Cardiac septum (tissue), 1 donor: ENCODE results near the gene SAA1. TPM values are rescaled to one million over a fixed set of nuclear protein-coding genes. Genes with fewer than 3 reads are reported as not detected.
"Not testable (repeated sequence)": the region's sequence is repeated elsewhere in the genome, so short reads cannot be mapped to it uniquely, and the experiment has no call there.

Experiments
- DNase-seq: peaks from one replicate; pipeline ENCODE4 v3.0.0-alpha.2; 2020; ENCODE audit warnings: low spot score
- intact Hi-C: fragments of 100-400 bp; cut with DNase I; formaldehyde crosslinking; loops from one replicate; pipeline ENCODE4 v1.14.0; 2022
- long read RNA-seq: library from polyadenylated mRNA; unstranded; transcript quantifications from one replicate; pipeline ENCODE4 v2.0.0, GENCODE V29; 2021
- total RNA-seq: library from RNA; stranded (reverse); fragmentation: NEBNext Ultra II Directional; extraction: Animal tissue kit (Norgen Biotek cat#: 25700); gene quantifications from one replicate; pipeline ENCODE4 v1.2.1, GENCODE V29; 2021
- donor health status: DM: no; HTN: no; CAD: no.

Gene SAA1
- 1.5 TPM for total RNA-seq
- long read RNA-seq: 0 reads

GRCh38 chr11:18265949-18266348 lies at the start of gene SAA1:
TSS of gene SAA1 (plus strand) at chr11:18266264. CDS start at chr11:18266888, 624 bp downstream.
- intact Hi-C loops: no loop called here
- no peak for DNase-seq

GRCh38 chr11:18221274-18221876 lies 44.7 kb upstream of the SAA1 start:
- DNase-seq: no peak
- intact Hi-C loops: no loop called here

GRCh38 chr11:18222814-18223421 lies 43.1 kb upstream of the SAA1 start:
- intact Hi-C loops: no loop called here
- no peak for DNase-seq

DNA sequence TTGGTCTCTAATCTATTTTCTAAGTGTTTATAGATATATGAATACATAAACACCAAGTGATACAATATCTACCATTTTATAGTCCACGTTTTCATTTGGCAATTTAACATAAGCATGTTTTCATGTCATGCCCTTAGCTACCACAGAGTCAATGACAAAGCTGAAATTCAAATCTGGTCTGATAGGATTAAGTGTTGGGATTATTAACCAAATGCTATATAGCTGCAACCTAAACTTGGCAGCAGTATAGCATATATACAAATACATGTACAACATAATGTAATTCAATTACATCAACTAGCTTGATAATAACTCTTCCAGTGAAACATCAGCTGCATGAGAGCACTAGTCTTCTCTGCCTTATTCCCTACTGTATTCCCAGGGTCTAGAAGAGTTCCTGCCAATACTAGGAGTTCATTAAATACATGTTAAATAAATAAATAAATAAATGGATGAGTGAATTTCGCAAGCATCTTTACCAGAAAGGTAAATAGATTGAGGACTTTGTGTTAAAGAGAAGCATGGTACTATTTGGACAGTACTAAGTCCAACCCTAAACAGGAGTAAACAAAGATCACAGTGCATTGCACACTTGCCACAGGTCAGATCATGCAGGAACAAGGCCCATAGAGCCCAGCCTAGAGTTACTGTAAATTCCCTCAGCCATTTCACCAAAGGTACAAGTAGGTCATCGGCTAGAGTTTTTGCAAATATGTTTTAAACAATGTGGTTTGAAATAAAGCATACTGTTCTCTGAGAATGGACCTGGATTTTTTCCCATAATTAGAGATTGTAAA lies 42.3 kb upstream of the SAA1 start:
- DNase-seq: no peak
- intact Hi-C loops: no loop called here

- no peak for DNase-seq
- intact Hi-C loops: no loop called here
Observed at GRCh38 chr11:18225913-18226312, 40.2 kb upstream of the SAA1 start.

DNA sequence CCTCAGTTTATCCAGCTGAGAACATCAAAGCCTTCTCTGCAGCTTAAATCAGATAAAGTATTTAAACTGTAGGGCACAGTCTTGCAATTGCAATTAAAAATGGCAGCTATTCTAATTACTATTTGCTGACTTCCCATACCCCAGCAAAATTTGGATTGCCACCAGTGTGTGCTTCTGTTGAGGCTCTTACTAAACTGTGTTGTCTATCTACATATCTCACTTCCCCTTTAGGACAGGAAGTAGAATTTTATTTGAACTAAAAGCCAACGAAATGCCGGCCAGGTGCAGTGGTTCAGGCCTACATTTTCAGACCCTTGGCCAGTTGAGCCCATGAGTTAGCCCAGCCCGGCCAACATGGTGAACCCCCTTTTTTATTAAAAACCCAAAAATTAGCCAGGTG lies 36.6 kb upstream of the SAA1 start:
- no peak for DNase-seq
- intact Hi-C loops: no loop called here

DNA sequence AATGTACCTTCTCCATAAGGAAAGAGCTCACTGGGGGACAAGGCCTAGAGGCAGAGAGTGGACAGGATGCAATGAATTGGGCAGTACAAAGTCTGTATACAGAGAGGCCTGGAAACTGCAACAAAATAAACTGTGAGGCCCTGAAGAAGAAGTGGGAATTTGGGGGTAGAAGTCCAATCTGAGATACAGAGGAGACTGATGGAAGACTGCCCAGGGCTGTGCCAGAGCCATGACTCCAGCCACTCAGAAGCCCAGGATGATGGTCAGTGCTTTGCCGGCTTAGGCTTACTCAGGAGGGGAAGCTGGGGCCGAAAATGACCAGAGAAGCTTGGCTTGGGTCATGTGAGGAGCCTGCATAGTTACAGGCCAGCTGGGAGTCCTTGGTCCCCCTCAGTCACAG lies 35.2 kb upstream of the SAA1 start:
- no peak for DNase-seq
- intact Hi-C loops: no loop called here

- intact Hi-C loops: no loop called here
- DNase-seq: no peak
Observed at GRCh38 chr11:18233912-18234311, 32.2 kb upstream of the SAA1 start.

- intact Hi-C loops: no loop called here
- DNase-seq: no peak
Observed at GRCh38 chr11:18235394-18236334, 30.4 kb upstream of the SAA1 start.

DNA sequence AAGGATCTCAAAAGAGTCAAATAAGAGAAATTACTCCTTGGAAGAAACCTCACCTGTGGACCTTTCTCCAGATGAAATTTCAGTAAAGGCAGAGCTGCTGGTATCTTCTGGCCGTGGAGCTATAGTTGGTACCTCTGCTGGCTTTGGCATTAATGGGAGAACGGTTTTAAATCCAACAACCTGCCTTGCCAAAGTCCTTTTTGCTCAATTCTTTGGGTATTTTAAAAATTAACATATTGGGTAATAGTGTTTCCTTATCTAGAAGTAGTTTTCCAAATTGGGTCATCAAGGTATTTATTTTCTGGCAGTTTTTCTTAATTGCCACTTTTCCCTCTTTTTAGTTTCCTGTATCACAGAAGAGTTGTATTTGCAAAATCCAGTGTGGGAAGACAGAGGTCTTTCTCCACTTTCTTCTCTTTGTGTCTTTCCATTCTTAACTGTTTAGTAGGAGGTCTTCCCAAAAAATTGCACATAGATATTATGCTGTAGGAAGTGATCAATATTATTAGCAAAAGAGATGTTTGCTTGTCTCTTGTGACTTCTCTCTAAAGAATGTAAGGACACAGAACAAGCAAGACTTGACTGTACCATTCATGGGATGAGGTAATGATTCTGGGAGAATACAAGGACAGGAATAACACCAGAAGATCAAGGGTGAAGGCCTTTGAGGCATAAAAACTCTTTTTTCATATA lies 29.3 kb upstream of the SAA1 start, which contains the start of gene SAA4:
TSS of gene SAA4 (minus strand) at position 139 of the 693 bp plus-strand sequence. CDS start 876 bp downstream, outside the sequence.
- no peak for DNase-seq
- intact Hi-C loops: no loop called here

- intact Hi-C loops: no loop called here
- no peak for DNase-seq
Observed at GRCh38 chr11:18239655-18240054, 26.4 kb upstream of the SAA1 start.

DNA sequence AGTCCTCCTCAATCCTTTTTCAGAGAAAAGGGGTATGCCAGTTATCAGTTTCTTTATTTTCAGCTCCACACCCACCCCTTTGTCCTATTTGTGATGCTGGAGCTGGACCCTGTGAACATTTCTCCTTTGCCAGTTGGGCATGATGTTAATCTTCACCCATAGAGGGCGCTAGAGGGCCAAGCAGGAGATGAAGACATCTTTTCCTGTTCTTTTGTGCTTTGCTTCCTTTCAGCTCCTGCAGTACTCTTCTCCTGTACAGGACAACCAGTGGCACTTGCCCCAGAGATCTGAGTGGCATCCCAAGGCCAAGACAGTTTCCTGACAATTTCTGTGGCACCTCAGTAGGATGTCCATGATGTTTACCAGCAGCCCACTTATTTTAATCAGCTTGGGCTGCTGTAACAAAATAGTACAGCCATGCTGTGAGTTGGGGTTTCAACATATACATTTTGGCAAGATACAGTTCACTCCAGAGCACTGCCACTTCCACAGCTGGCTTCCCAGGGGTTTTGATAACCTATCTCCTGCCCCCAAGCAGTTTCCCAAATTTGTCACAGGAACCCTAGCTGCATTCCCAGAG lies 22.2 kb upstream of the SAA1 start:
- intact Hi-C loops: no loop called here
- no peak for DNase-seq

DNA sequence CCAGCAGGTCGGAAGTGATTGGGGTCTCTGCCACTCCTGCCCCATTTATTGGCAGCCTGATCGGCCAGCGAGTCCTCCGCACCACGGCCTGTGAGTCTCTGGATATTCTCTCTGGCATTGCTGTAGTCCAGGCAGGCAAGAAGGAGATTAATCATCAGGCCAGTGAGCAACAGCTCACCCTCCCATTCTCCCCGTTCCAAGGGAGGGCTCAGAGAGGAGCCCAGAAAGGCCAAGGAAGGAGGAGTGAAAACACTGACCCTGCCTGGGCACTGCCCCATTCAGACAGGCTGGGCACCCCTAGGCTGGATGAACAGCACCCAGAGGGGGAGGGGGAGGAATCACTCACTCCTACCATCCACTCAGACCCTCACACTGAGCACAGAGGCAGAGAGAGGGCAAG lies 20.7 kb upstream of the SAA1 start:
- no peak for DNase-seq
- intact Hi-C loops: no loop called here

DNA sequence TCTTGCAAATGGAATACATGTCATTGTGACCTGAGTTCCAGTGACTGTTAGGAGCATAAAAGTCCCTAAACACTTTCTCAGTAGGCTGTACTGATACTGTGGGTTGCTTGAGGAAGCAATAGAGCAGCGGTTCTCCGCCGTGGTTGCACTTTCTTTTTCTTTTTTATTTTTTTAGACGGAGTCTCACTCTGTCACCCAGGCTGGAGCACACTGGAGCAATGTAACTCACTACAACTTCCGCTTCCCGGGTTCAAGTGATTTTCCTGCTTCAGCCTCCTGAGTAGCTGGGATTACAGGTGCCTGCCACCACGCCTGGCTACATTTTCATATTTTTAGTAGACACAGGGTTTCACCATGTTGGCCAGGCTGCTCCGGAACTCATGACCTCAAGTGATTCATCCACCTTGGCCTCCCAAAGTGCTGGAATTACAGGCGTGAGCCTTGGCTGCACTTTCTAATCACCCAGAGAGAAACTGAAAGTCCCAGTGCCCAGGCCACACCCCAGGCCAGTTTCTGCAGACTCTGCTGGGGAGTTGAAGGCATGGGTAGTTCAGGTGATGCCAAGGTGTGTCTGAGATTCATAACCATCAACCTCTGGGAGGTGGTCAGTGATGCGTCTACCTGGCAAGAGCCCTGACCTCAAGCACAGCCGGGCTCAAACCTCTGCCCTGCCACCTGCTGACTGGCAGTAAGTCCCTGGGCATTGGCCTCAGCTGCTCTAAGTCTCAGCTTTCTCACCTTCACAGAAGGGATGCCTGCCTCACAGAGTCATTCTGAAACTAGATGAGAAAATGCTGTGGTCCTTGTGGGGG lies 19.5 kb upstream of the SAA1 start:
- intact Hi-C loops, DNase-seq: not testable (repeated sequence)

- DNase-seq, intact Hi-C loops: not testable (repeated sequence)
Observed at GRCh38 chr11:18247191-18247581, 18.9 kb upstream of the SAA1 start.

- DNase-seq: no peak
- intact Hi-C loops: no loop called here
Observed at GRCh38 chr11:18248561-18248960, 17.5 kb upstream of the SAA1 start, which contains the start of gene SAA2. TSS of gene SAA2 (minus strand) at chr11:18248668. CDS start at chr11:18248011, 657 bp downstream.

DNA sequence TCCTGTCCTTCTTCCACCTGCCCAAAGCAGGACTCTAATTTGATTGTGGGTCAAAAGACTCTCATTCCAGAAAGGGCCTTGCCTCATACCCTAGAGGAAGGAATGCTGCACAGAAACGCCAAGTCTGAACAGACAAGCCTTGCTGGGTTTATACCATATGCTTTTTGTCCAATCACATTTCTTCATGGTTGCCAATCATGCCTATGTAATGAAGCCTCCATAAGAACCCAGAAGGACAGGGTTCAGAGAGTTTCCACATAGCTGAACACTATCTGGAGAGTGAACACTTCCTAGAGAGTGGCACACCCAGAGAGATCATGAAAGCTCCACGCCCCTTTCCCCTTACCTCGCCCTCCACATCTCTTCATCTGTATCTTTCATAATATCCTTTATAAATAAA lies 12.8 kb upstream of the SAA1 start:
- intact Hi-C loops: no loop called here
- DNase-seq: no peak

DNA sequence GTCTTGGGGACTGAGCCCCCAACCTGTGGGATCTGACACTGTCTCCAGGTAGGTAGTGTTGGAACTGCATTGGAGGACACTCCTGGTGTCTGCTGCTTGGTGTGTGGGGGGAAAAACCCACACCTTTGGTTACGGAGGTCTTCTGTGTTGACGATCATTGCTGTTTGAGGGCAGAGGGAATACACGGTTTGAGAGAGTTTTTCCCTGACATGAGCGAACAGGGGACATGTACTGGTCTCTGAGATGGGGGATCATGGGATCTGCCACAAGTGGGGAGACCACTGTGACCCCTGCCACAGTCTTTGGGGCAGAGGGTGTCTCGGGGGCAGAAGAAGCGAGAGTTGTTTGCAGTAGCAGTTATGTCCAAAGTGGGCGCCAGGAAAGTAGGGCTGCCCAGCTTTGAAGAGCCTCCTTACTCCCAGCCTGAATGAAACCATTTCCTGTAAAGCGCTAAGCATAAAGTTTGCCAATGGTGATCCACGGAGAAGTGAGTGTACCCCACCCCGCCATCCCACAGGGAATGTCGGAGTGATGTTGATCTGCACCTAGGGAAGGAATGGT lies 12.2 kb upstream of the SAA1 start:
- intact Hi-C loops: no loop called here
- no peak for DNase-seq
